Aorta (tissue), 5 donors: ENCODE measurements around the gene NRG3. TPM values are rescaled to one million over a fixed set of nuclear protein-coding genes. Genes with fewer than 3 reads are reported as not detected.

Experiments used
- ATAC-seq: fragments of 200-7000 bp; cut with Tn5 transposase; one replicate; pipeline ENCODE4 v1.9.1; 2022; ENCODE audit warnings: moderate library complexity; ENCODE audit not compliant: low FRiP score
- DNase-seq, 2 donors: peaks; one replicate each; pipeline ENCODE4 v3.0.0-alpha.2; 2020
- H3K27ac ChIP-seq, 2 donors: one replicate each; pipeline ENCODE4 v1.5.1; 2013; ENCODE audit warnings: low read length in 2 of 2, mild to moderate bottlenecking in 2 of 2, moderate library complexity in 2 of 2, control low read depth in 1 of 2, inconsistent platforms in 1 of 2, low read depth in 1 of 2
- H3K27me3 ChIP-seq, 2 donors: one replicate each; pipeline ENCODE4 v1.6.1; 2013; ENCODE audit warnings: control low read depth in 1 of 2, low read length in 1 of 2, mild to moderate bottlenecking in 1 of 2, moderate library complexity in 1 of 2; ENCODE audit not compliant: insufficient read depth in 2 of 2, control insufficient read depth in 1 of 2
- H3K36me3 ChIP-seq, 2 donors: one replicate each; pipeline ENCODE4 v1.6.1; 2013; ENCODE audit warnings: control low read depth in 1 of 2, low read length in 1 of 2, mild to moderate bottlenecking in 1 of 2; ENCODE audit not compliant: insufficient read depth in 2 of 2, control insufficient read depth in 1 of 2
- H3K4me1 ChIP-seq, 2 donors: one replicate each; pipeline ENCODE4 v1.6.1; 2013; ENCODE audit warnings: low read length in 2 of 2, control low read depth in 1 of 2, mild to moderate bottlenecking in 1 of 2, moderate library complexity in 1 of 2; ENCODE audit not compliant: insufficient read depth in 2 of 2, control insufficient read depth in 1 of 2
- H3K4me3 ChIP-seq, 2 donors: one replicate each; pipeline ENCODE4 v1.5.1; 2013; ENCODE audit warnings: low read length in 2 of 2, control low read depth in 1 of 2, mild to moderate bottlenecking in 1 of 2
- H3K9me3 ChIP-seq: one replicate; pipeline ENCODE4 v1.6.1; 2013; ENCODE audit warnings: mild to moderate bottlenecking, low read length; ENCODE audit not compliant: control insufficient read depth
- WGBS, 2 donors: extraction: QIAGEN DNeasy Blood & Tissue Kit; methylation state at CpG; one replicate each; pipeline ENCODE4 v1.1.7; 2013; 5-methylcytosine and 5-hydroxymethylcytosine counted together
- intact Hi-C, 2 donors: fragments of 100-400 bp; cut with DNase I; formaldehyde crosslinking; loops; one replicate each; pipeline versions ENCODE4 v1.14.2 to v1.15.0; 2022
- polyA plus RNA-seq, 2 donors: library from polyadenylated mRNA; stranded (reverse); fragments of 200-250 nt; gene quantifications; one replicate each; pipeline ENCODE4 v1.2.3, GENCODE V29; 2013
- total RNA-seq, 2 donors: library from RNA; stranded (reverse); fragmentation: NEBNext Ultra II Directional; extraction: Animal tissue kit (Norgen Biotek cat#: 25700); gene quantifications; one replicate each; pipeline ENCODE4 v1.2.1, GENCODE V29; 2021
- donor health status: healthy with polysubstance abuse.
- donor health status: Bipolar disorder and iron deficiency.
- donor health status: DM: no; HTN: no; CAD: no.
- donor health status: DM: no; HTN: no; CAD: no.
- donor health status: DM: yes; HTN: yes; CAD: no.

Gene NRG3
- total and polyA plus RNA-seq, 4 donors = 0.50 to 1.1 (median 0.84) TPM

- Histone ChIP-seq H3K27me3 (no peaks in the 10 kb centered on the region), H3K4me1 (no peaks in the 10 kb centered on the region)
- intact Hi-C loops = no loop called here
These were observed 565.8 kb downstream of the NRG3 start for GRCh38 chr10:82440775-82441174.

GRCh38 chr10:82452046-82452445 lies 577.1 kb downstream of the NRG3 start:
- DNase-seq (no peak), ATAC-seq (no peak)
- Histone ChIP-seq H3K27me3 (no peaks in the 10 kb centered on the region), H3K9me3 (no peaks in the 10 kb centered on the region), H3K4me1 (no peaks in the 10 kb centered on the region), H3K27ac (no peak overlapping the region), H3K4me3 (no peak overlapping the region), H3K36me3 (no peaks in the 10 kb centered on the region)
- WGBS, 2 donors = 95 to 97% methylated on average over 3 of the region's 3 CpGs
- intact Hi-C loops = no loop called here

More at GRCh38 chr10:82440775-82441174, 565.8 kb downstream of the NRG3 start:
- H3K4me3 ChIP-seq = no peak overlapping the region
- DNase-seq = no peak
- ATAC-seq = no peak
- no peaks in the 10 kb centered on the region for H3K36me3 ChIP-seq
- no peak overlapping the region for H3K27ac ChIP-seq
- peaks cover 2% of the 10 kb centered on the region for H3K9me3 ChIP-seq

- H3K27me3 ChIP-seq = no peaks in the 10 kb centered on the region
- ATAC-seq (no peak), DNase-seq (no peak)
- H3K4me3 ChIP-seq = no peak overlapping the region
- no peaks in the 10 kb centered on the region for H3K36me3 ChIP-seq
- H3K9me3 ChIP-seq = no peaks in the 10 kb centered on the region
- no peak overlapping the region for H3K27ac ChIP-seq
- intact Hi-C loops = no loop called here
- H3K4me1 ChIP-seq = no peaks in the 10 kb centered on the region
- WGBS, 2 donors = 70 to 82% methylated on average over 1 of the region's 1 CpG
These were observed 577.7 kb downstream of the NRG3 start for GRCh38 chr10:82452676-82453075.

- Histone ChIP-seq H3K36me3 (no peaks in the 10 kb centered on the region), H3K27me3 (no peaks in the 10 kb centered on the region), H3K4me3 (no peak overlapping the region), H3K4me1 (no peaks in the 10 kb centered on the region), H3K27ac (no peak overlapping the region), H3K9me3 (no peaks in the 10 kb centered on the region)
- ATAC-seq = no peak
- no peak for DNase-seq
- intact Hi-C loops = no loop called here
- 96% methylated on average over 2 of the region's 2 CpGs for WGBS, 2 donors
These were observed 578.8 kb downstream of the NRG3 start for GRCh38 chr10:82453678-82454293.

GRCh38 chr10:82462910-82463551 lies 588.0 kb downstream of the NRG3 start:
- no peak for DNase-seq
- intact Hi-C loops = no loop called here
- ATAC-seq = no peak
- Histone ChIP-seq H3K9me3 (no peaks in the 10 kb centered on the region), H3K27me3 (no peaks in the 10 kb centered on the region), H3K27ac (no peak overlapping the region), H3K4me3 (no peak overlapping the region), H3K36me3 (no peaks in the 10 kb centered on the region), H3K4me1 (no peaks in the 10 kb centered on the region)
- 94 to 97% methylated on average over 4 of the region's 4 CpGs for WGBS, 2 donors

- no peak for ATAC-seq
- no peak overlapping the region for H3K27ac ChIP-seq
- intact Hi-C loops = no loop called here
- no peaks in the 10 kb centered on the region for H3K4me1 ChIP-seq
- no peak for DNase-seq
- H3K27me3 ChIP-seq = no peaks in the 10 kb centered on the region
- H3K36me3 ChIP-seq = no peaks in the 10 kb centered on the region
- no peak overlapping the region for H3K4me3 ChIP-seq
- WGBS, 2 donors = 88 to 93% methylated on average over 1 of the region's 1 CpG
- no peaks in the 10 kb centered on the region for H3K9me3 ChIP-seq
These were observed 588.6 kb downstream of the NRG3 start for GRCh38 chr10:82463614-82464013.

GRCh38 chr10:82464191-82464818 lies 589.3 kb downstream of the NRG3 start:
- Histone ChIP-seq H3K27me3 (no peaks in the 10 kb centered on the region), H3K27ac (no peak overlapping the region), H3K4me3 (no peak overlapping the region), H3K9me3 (no peaks in the 10 kb centered on the region), H3K36me3 (no peaks in the 10 kb centered on the region), H3K4me1 (no peaks in the 10 kb centered on the region)
- 84 to 89% methylated on average over 6 of the region's 6 CpGs for WGBS, 2 donors
- ATAC-seq = no peak
- DNase-seq = no peak
- intact Hi-C loops = no loop called here

- Histone ChIP-seq H3K4me1 (no peaks in the 10 kb centered on the region), H3K4me3 (no peak overlapping the region), H3K27ac (no peak overlapping the region), H3K27me3 (no peaks in the 10 kb centered on the region), H3K36me3 (no peaks in the 10 kb centered on the region), H3K9me3 (no peaks in the 10 kb centered on the region)
- DNase-seq = no peak
- no peak for ATAC-seq
- intact Hi-C loops = no loop called here
- WGBS, 2 donors = 90% methylated on average over 5 of the region's 5 CpGs
These were observed 590.0 kb downstream of the NRG3 start for GRCh38 chr10:82464966-82465365.

GRCh38 chr10:82468453-82468852 lies 593.5 kb downstream of the NRG3 start:
- no peak overlapping the region for H3K4me3 ChIP-seq
- 94 to 97% methylated on average over 1 of the region's 1 CpG for WGBS, 2 donors
- no peak for ATAC-seq
- H3K36me3 ChIP-seq = no peaks in the 10 kb centered on the region
- no peaks in the 10 kb centered on the region for H3K4me1 ChIP-seq
- intact Hi-C loops = no loop called here
- H3K9me3 ChIP-seq = peaks cover under 1% of the 10 kb centered on the region
- DNase-seq = no peak
- no peaks in the 10 kb centered on the region for H3K27me3 ChIP-seq
- H3K27ac ChIP-seq = no peak overlapping the region
